Middle frontal gyrus (tissue), 1 donor: ENCODE measurements around the gene ZNF592.

Experiments
- DNase-seq: peaks from one replicate; pipeline ENCODE4 v3.0.0-alpha.2; 2015; ENCODE audit warnings: low spot score; ENCODE audit errors: extremely low spot score

Gene ZNF592

DNA sequence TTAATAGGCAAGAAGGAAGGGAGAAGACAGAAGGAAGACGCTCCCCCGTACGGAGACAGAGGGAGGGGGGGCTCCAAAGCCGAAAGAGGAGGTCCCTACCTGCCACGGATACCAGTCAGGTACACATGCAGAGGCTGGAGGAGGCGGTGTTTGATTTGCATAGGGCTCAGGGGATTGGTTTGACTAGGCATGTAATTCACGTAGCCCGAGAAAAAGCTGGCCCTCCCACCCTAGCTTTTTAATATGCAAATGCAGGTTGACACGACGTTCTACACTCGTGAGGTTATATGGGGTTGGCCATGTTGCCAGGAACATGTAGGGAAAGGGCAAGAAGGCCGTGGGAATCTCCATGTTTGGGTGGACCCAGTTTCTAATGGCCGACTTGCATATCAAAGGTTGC lies 29.8 kb downstream of the ZNF592 start:
- DNase-seq, result no peak

- no peak for DNase-seq
Measured at GRCh38 chr15:84780492-84780891, 32.1 kb downstream of the ZNF592 start.

- DNase-seq, result no peak
Measured at GRCh38 chr15:84781495-84781894, 33.1 kb downstream of the ZNF592 start.

GRCh38 chr15:84782346-84782745 lies 34.0 kb downstream of the ZNF592 start:
- DNase-seq, result no peak

DNA sequence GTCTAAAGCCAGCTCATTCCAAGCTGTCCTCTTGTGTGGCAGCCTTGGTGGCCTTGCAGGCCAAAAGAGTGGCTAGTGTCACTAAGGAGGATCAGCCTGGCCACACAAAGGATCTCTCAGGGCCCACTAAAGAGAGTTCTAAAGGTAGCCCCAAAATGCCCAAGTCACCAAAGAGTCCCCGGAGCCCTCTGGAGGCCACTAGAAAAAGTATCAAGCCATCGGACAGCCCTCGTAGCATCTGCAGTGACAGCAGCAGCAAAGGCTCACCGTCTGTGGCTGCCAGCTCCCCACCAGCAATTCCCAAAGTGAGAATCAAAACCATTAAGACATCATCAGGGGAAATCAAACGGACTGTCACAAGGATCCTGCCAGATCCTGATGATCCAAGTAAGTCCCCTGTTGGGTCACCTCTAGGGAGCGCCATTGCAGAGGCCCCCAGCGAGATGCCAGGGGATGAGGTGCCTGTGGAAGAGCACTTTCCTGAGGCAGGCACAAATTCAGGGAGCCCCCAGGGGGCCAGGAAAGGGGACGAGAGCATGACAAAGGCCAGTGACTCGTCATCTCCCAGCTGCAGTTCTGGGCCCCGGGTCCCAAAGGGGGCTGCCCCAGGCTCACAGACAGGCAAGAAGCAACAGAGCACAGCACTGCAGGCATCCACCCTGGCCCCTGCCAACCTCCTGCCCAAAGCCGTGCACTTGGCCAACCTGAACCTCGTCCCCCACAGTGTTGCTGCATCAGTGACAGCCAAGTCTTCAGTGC lies 35.3 kb downstream of the ZNF592 start:
- DNase-seq, result no peak

GRCh38 chr15:84784262-84784661 lies 35.9 kb downstream of the ZNF592 start:
- DNase-seq, result no peak

DNA sequence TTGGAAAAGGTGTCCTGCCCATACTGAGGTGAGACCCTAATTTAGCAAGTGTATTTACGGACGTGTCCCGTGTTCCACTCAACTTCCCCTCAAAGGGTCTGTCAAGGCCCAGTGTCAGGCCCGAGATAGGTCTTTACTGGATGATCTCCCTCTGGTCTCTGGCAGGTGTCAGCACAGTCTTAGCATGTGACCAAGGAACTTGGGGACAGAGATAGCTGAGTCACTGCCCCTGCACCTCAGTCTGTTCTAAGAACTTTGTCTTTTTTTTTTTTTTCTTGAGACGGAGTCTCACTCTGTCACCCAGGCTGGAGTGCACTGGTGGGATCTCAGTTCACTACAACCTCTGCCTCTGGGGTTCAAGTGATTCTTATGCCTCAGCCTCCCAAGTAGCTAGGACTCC lies 36.7 kb downstream of the ZNF592 start:
- DNase-seq, result no peak

DNA sequence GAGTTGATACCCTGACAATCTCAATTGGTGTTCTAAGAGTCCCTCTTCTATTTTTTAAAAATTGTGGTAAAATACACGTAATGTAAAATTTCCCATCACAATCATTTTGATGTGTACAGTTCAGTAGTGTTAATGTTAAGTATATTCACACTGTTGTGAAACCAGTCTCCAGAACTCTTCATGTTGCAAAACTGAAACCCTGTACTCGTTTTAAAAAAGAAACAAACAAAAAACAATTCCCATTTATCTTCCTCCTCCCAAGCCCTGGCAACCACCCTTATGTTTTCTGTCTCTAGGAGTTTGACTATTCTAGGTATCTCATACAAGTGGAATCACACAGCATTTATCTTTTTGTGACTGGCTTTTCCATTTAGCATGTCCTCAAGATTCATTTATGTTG lies 40.1 kb downstream of the ZNF592 start:
- no peak for DNase-seq

DNA sequence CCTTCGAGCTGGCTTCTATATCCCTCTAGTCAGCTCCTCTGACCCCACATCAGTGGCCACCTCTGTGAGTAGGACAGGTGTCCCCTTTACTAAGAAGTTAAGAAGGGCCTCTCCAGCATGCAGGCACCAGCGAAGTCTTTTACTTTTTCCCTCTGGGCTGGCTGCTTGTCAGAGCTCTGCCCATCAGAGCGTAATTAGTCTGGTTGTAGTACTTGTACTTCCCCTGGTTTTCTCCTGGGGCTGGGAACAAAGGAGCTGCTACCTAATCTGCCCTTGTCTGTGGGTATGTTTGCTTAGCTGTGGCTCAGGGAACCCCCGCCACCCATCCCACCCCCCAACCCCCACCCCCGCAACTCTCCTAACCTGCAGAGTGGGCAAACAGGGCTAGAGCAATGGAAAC lies 41.4 kb downstream of the ZNF592 start:
- DNase-seq, result no peak

DNA sequence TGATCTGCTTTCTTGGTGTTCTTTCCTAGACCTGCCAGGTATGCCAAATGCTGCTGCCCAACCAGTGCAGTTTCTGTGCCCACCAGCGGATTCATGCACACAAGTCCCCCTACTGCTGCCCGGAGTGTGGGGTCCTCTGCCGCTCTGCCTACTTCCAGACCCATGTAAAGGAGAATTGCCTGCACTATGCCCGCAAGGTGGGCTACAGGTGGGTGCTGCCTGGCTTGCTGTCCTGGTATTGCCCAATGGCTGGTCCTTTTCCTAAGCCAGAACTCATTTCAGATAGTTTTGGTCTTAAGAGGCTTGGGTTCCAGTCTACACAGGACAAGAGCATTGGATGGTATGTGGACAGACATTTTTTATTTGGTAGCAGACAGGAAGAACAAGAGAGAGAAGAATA lies 42.3 kb downstream of the ZNF592 start:
- no peak for DNase-seq

GRCh38 chr15:84791763-84792162 lies 43.4 kb downstream of the ZNF592 start:
- no peak for DNase-seq

GRCh38 chr15:84793431-84794161 lies 45.2 kb downstream of the ZNF592 start:
- DNase-seq, result no peak

- no peak for DNase-seq
Measured at GRCh38 chr15:84794162-84794547, 45.8 kb downstream of the ZNF592 start.

- DNase-seq, result no peak
Measured at GRCh38 chr15:84795186-84795585, 46.8 kb downstream of the ZNF592 start.

- no peak for DNase-seq
Measured at GRCh38 chr15:84797212-84797611, 48.8 kb downstream of the ZNF592 start.

DNA sequence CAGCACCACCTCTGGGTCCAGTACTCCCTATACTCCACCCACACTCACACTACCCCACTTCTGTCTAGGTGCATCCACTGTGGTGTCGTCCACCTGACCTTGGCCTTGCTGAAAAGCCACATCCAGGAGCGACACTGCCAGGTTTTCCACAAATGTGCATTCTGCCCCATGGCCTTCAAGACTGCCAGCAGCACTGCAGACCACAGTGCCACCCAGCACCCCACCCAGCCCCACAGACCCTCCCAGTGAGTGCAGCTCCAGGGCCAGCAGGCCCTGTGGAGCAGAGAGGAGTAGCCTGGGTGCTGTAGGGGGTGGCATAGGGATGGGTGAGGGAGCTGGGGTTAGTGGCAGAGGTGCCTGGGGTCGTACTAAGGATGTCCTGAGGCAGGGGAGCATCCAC lies 49.4 kb downstream of the ZNF592 start:
- DNase-seq, result no peak

GRCh38 chr15:84798436-84798946 lies 50.1 kb downstream of the ZNF592 start:
- DNase-seq, result no peak

DNA sequence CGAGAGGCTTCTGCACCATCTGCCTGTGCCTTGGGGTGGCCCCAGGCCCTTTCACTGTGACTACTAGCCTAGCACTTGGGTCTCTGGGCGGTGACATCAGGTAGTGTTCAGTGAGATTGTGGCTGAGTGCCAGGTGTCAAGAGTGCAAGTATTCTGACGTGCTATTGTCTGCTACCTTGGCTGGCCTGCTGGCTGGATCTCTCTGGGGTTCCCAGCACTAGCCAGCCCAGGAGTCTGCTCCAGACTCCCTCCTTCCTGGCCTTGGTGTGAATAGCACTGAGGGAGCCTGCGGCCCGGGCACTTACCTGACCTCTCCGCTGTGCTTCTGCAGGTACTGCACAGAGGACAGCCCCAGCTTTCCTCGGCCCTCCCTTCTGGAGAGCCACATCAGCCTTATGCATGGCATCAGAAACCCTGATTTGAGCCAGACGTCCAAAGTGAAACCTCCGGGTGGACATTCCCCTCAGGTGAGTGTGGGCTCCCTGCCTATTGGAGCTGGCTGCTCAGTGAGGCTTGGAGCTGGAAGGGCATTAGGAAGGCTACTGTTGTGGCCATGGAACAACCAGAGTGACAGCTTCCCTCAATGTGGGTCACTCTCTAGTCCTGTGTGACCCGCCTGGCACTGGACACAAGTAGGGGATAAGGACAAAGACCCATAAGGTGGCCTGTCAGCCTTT lies 51.3 kb downstream of the ZNF592 start:
- no peak for DNase-seq

GRCh38 chr15:84800365-84800806 lies 52.0 kb downstream of the ZNF592 start:
- no peak for DNase-seq

DNA sequence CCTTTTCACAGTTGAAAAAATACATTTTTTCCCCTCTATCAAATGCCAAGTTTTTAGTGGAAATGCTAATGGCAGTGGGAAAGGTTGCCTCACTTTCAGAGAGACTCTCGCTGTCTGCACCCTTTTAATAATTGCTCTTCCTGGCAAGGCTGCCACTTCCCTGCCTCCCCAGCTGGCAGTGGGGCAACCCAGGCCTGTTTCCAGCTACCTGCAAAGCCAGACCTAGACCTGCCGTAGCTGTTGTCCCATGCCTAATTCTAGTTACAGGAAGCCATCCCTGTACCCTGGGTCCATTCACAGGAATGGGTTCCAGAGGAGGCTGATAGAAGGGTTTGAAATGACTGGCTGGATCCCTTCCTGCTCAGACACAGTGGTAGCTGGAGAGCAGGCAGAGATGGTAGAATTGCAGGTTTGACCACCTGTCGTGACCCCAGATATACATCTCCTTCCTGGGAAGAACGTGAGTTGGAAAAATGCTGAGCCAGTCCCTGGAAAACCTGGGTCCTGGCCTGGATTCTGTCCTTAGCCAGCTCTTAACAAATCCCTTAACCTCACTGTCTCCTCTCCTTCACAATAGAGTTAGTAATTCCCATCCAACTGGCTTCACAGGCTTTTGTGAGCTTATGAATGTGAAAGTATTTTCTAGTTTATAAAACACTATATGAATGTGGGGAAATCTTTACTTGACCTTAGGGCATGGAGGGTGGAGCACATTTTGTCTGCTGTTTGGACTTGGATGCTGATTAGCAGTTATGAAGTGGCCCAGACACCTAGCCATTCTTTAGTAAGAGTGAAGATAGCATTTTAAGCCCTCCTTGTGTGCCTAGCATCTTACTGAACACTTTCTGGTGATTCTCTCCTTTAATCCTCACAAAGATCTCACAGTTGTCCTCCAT lies 55.9 kb downstream of the ZNF592 start:
- no peak for DNase-seq

- no peak for DNase-seq
Measured at GRCh38 chr15:84805221-84805620, 56.8 kb downstream of the ZNF592 start.
